KOPT-K1 (cell line): ENCODE measurements around the gene GRB14.

Source experiments
- H3K27ac ChIP-seq: fragments of 200-600 bp; sonication (generic); 2 replicates; pipeline ENCODE4 v1.5.1; 2016; ENCODE audit warnings: antibody characterized with exemption, mild to moderate bottlenecking, low read depth, low read length; ENCODE audit not compliant: poor library complexity, severe bottlenecking
- H3K36me3 ChIP-seq: fragments of 200-600 bp; sonication (generic); 2 replicates; pipeline ENCODE4 v1.5.1; 2017; ENCODE audit warnings: antibody characterized with exemption, mild to moderate bottlenecking, low read length, moderate library complexity; ENCODE audit not compliant: insufficient read depth
- H3K9me3 ChIP-seq: fragments of 200-600 bp; sonication (generic); 2 replicates; pipeline ENCODE4 v1.5.1; 2017; ENCODE audit warnings: antibody characterized with exemption, low read length, mild to moderate bottlenecking; ENCODE audit not compliant: insufficient read depth, poor library complexity, severe bottlenecking

Gene GRB14

DNA sequence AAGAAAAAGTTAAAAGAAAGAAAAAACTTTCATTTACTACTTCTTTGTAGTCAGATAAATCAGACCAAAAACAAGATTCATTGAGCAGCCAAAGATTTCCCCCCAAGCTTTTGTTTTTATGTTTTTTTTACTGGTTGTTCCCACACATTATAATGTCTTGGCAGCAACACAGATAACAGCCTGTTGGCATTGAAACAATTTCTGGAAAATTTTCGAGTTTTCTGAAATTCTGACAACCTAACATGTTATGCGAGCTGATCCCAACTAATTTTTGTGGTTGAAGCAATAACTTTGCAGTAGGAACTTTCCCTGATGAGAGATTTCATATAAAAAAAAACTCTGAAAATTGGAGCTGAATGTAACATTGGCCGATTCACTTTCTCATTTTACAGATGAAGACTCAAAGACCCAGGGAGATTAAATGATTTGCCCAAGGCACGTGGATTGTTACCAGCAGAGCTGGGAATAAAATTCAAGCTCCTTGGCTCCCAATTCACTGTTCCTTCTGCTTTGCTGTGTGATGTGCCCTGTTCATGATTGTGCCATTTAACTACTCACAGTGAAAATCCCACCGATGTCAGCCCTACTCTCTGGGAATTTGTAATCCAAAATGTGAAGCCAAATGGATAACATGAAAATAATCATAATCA lies 167.5 kb downstream of the GRB14 start:
- H3K36me3 ChIP-seq = no peaks in the 10 kb centered on the region
- H3K27ac ChIP-seq = no peak overlapping the region
- H3K9me3 ChIP-seq = no peaks in the 10 kb centered on the region

DNA sequence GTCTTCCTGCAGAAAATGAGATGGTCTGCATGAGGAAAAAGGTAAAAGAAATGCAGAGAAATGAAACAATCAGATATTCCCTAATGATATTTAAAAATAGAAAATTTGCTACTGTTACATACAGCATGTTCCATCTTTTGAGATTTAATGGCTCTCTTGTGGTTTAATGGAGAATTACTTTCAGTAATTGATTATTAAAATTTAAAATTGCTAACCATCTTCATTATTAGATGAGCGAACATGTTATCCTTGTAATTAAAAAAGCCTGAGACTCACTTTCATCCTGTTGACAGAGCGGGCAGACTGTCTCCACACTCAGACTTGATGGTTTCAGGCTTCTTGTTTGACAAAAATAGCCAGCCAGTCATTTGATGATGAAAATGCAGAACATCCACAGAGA lies 171.0 kb downstream of the GRB14 start:
- Histone ChIP-seq H3K36me3 (no peaks in the 10 kb centered on the region), H3K9me3 (no peaks in the 10 kb centered on the region), H3K27ac (no peak overlapping the region)

GRCh38 chr2:164449706-164450105 lies 171.6 kb downstream of the GRB14 start:
- Histone ChIP-seq H3K9me3 (no peaks in the 10 kb centered on the region), H3K36me3 (no peaks in the 10 kb centered on the region), H3K27ac (no peak overlapping the region)

DNA sequence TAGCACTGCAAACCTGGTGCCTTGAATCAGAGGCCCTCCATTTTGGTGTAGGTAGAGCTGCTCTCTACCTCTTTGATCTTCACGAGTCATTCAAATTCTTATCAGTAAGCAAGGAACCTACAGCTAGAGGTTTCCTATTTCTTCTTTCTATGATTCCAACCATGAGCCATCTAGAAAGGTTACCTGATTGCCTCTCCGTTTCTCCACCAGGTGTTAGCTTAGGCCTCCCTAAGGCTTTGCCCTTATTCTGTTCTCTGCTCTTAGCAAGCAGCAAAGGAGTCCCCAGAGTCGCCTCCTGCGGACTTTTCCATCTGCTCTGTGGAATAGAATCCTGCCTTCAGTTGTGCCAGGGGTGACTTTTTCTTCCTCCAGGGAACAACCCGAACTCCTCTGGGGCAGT lies 173.6 kb downstream of the GRB14 start:
- H3K27ac ChIP-seq = no peak overlapping the region
- no peaks in the 10 kb centered on the region for H3K36me3 ChIP-seq
- H3K9me3 ChIP-seq = no peaks in the 10 kb centered on the region
